KMS-11 (cell line): ENCODE results near the gene GRK4.
A peak's percentile ranks its signal among the peaks of the same experiment; 100 is the strongest.
"Not testable (repeated sequence)": the region's sequence is repeated elsewhere in the genome, so short reads cannot be mapped to it uniquely, and the experiment has no call there.

ENCODE experiments used
- H2AFZ ChIP-seq: fragments of 200-600 bp; sonication (generic); 2 replicates; pipeline ENCODE4 v1.6.1; 2016; ENCODE audit warnings: antibody characterized with exemption, mixed run types, low read depth
- H3K27ac ChIP-seq: fragments of 200-600 bp; sonication (generic); 2 replicates; pipeline ENCODE4 v1.6.1; 2016; ENCODE audit warnings: mild to moderate bottlenecking, mixed run types
- H3K27me3 ChIP-seq: fragments of 200-600 bp; sonication (generic); 2 replicates; pipeline ENCODE4 v1.6.1; 2017; ENCODE audit warnings: mild to moderate bottlenecking, low read depth, mixed run types, moderate library complexity; ENCODE audit not compliant: insufficient read depth
- H3K36me3 ChIP-seq: fragments of 200-600 bp; sonication (generic); 2 replicates; pipeline ENCODE4 v1.6.1; 2017; ENCODE audit warnings: mild to moderate bottlenecking, mixed run types; ENCODE audit not compliant: insufficient read depth
- H3K4me1 ChIP-seq: fragments of 200-600 bp; sonication (generic); 2 replicates; pipeline ENCODE4 v1.6.1; 2016; ENCODE audit warnings: mild to moderate bottlenecking, low read depth, mixed run types; ENCODE audit not compliant: poor library complexity, severe bottlenecking
- H3K4me2 ChIP-seq: fragments of 200-600 bp; sonication (generic); 2 replicates; pipeline ENCODE4 v1.7.0; 2016; ENCODE audit warnings: mild to moderate bottlenecking, mixed run types
- H3K4me3 ChIP-seq: fragments of 200-600 bp; sonication (generic); IDR thresholded peaks from 2 replicates; pipeline ENCODE4 v1.6.1; 2017; ENCODE audit warnings: low read depth, low read length, mixed read lengths; ENCODE audit not compliant: insufficient read depth
- H3K79me2 ChIP-seq: fragments of 200-600 bp; sonication (generic); 2 replicates; pipeline ENCODE4 v1.6.1; 2016; ENCODE audit warnings: low read depth, mixed run types; ENCODE audit not compliant: insufficient read depth
- H3K9ac ChIP-seq: fragments of 200-600 bp; sonication (generic); 2 replicates; pipeline ENCODE4 v1.6.1; 2016; ENCODE audit warnings: mild to moderate bottlenecking, mixed run types
- H4K20me1 ChIP-seq: fragments of 200-600 bp; sonication (generic); 2 replicates; pipeline ENCODE4 v1.6.1; 2016; ENCODE audit warnings: mild to moderate bottlenecking, mixed run types; ENCODE audit not compliant: insufficient read depth
- CTCF ChIP-seq: fragments of 200-600 bp; sonication (generic); conservative IDR thresholded peaks from 2 replicates; pipeline ENCODE4 v1.6.1; 2017; ENCODE audit warnings: low read depth, mild to moderate bottlenecking, antibody characterized with exemption, low read length, moderate library complexity, mixed read lengths

GRK4 gene

GRCh38 chr4:3044870-3045819, 81.8 kb downstream of the GRK4 start:
- no peaks in the 10 kb centered on the region for H4K20me1 ChIP-seq
- no peak overlapping the region for H3K4me3 ChIP-seq
- H3K27me3 ChIP-seq: peaks cover 44% of the 10 kb centered on the region; the same call in 1 of the 2 replicates
- no peak for TF ChIP-seq CTCF
- no peak overlapping the region for H3K4me2 ChIP-seq
- no peaks in the 10 kb centered on the region for H3K79me2 ChIP-seq
- H3K9ac ChIP-seq: no peak overlapping the region
- no peak overlapping the region for H2AFZ ChIP-seq
- H3K36me3 ChIP-seq: no peaks in the 10 kb centered on the region
- peaks cover 9% of the 10 kb centered on the region for H3K4me1 ChIP-seq
- no peak overlapping the region for H3K27ac ChIP-seq

- Histone ChIP-seq H4K20me1 (no peaks in the 10 kb centered on the region), H3K4me2 (no peak overlapping the region), H3K4me3 (no peak overlapping the region), H3K27ac (no peak overlapping the region), H3K36me3 (no peaks in the 10 kb centered on the region), H3K27me3 (peaks cover 51% of the 10 kb centered on the region; the same call in 1 of the 2 replicates), H3K9ac (no peak overlapping the region), H3K4me1 (peaks cover 9% of the 10 kb centered on the region), H3K79me2 (no peaks in the 10 kb centered on the region), H2AFZ (no peak overlapping the region)
- no peak for TF ChIP-seq CTCF
These were observed 82.8 kb downstream of the GRK4 start for GRCh38 chr4:3046162-3046561.

GRCh38 chr4:3046623-3047022, 83.3 kb downstream of the GRK4 start:
- no peak overlapping the region for H3K27ac ChIP-seq
- H4K20me1 ChIP-seq: no peaks in the 10 kb centered on the region
- peaks cover 9% of the 10 kb centered on the region for H3K4me1 ChIP-seq
- H2AFZ ChIP-seq: no peak overlapping the region
- H3K27me3 ChIP-seq: peaks cover 56% of the 10 kb centered on the region; the same call in 1 of the 2 replicates
- H3K79me2 ChIP-seq: no peaks in the 10 kb centered on the region
- H3K4me3 ChIP-seq: no peak overlapping the region
- H3K9ac ChIP-seq: no peak overlapping the region
- H3K36me3 ChIP-seq: no peaks in the 10 kb centered on the region
- no peak for TF ChIP-seq CTCF
- no peak overlapping the region for H3K4me2 ChIP-seq

GRCh38 chr4:3047464-3048286, 84.3 kb downstream of the GRK4 start:
- Histone ChIP-seq H3K9ac (no peak overlapping the region), H3K79me2 (no peaks in the 10 kb centered on the region), H3K27ac (no peak overlapping the region), H3K4me3 (no peak overlapping the region), H3K4me2 (peak overlapping the region; percentile 54), H4K20me1 (no peaks in the 10 kb centered on the region), H3K36me3 (no peaks in the 10 kb centered on the region), H3K4me1 (peaks cover 9% of the 10 kb centered on the region), H2AFZ (no peak overlapping the region), H3K27me3 (peaks cover 58% of the 10 kb centered on the region; the same call in 1 of the 2 replicates)
- peak; percentile 38 for TF ChIP-seq CTCF

GRCh38 chr4:3051141-3051897, 87.9 kb downstream of the GRK4 start:
- H3K27ac ChIP-seq, H3K79me2 ChIP-seq, H3K9ac ChIP-seq, H3K4me3 ChIP-seq, H2AFZ ChIP-seq, H3K4me1 ChIP-seq, H3K36me3 ChIP-seq, H4K20me1 ChIP-seq, H3K4me2 ChIP-seq: not testable (repeated sequence)
- H3K27me3 ChIP-seq: peaks cover 42% of the 10 kb centered on the region; the same call in 1 of the 2 replicates
